DND-41 (cell line): ENCODE data around the gene MINAR2.

Source experiments
- CTCF ChIP-seq: IDR thresholded peaks from 2 replicates; pipeline ENCODE4 v1.5.1; 2012; ENCODE audit warnings: borderline replicate concordance, low read length, moderate library complexity, mild to moderate bottlenecking; ENCODE audit not compliant: poor library complexity, severe bottlenecking; ENCODE audit errors: extremely low read depth
- EZH2 ChIP-seq: IDR thresholded peaks from 3 replicates; pipeline ENCODE4 v1.6.1; 2012; ENCODE audit warnings: borderline replicate concordance, low read depth, mild to moderate bottlenecking, moderate library complexity, low read length, inconsistent platforms; ENCODE audit not compliant: severe bottlenecking

- no peak for TF ChIP-seq CTCF
- TF ChIP-seq EZH2: no peak
Observed at GRCh38 chr5:129768735-129769134, 20.8 kb downstream of the MINAR2 start.
